GM12878 (cell line): ENCODE data around the gene UNC45B. TPM values are rescaled to one million over a fixed set of nuclear protein-coding genes. Genes with fewer than 3 reads are reported as not detected.
"Not testable (repeated sequence)": the region's sequence is repeated elsewhere in the genome, so short reads cannot be mapped to it uniquely, and the experiment has no call there.

ENCODE experiments used
- ATAC-seq: fragments of 200-7000 bp; cut with Tn5 transposase; 3 replicates; pipeline ENCODE4 v1.9.1; 2020; ENCODE audit warnings: mild to moderate bottlenecking, moderate library complexity
- BruUV-seq: library from RNA; stranded (reverse); fragments of 400-500 nt; replicated peaks from 2 replicates; lab custom pipeline; 2021; lab: Mats Ljungman, UMichigan
- CTCF ChIA-PET: fragments of 300-600 bp; sonication (Branson Sonifier 250); formaldehyde crosslinking; extraction: SDS; loops from one replicate; lab custom pipeline; 2021; ENCODE audit warnings: inconsistent platforms; lab: Yijun Ruan, JAX
- POLR2A ChIA-PET: fragments of 350-600 bp; formaldehyde crosslinking; extraction: SDS; loops from one replicate; lab custom pipeline; 2021; ENCODE audit warnings: inconsistent platforms; lab: Charles Lee
- RAD21 ChIA-PET: fragments of 300-600 bp; sonication (Branson Sonifier 250); formaldehyde crosslinking; loops from one replicate; lab custom pipeline; 2023; ENCODE audit warnings: antibody characterized with exemption; ENCODE audit not compliant: unreplicated experiment; lab: Charles Lee
- SMC1A ChIA-PET: fragments of 300-600 bp; sonication (Branson Sonifier 250); formaldehyde crosslinking; loops from one replicate; lab custom pipeline; 2023; ENCODE audit not compliant: unreplicated experiment, uncharacterized antibody; lab: Charles Lee
- DNase-seq: peaks from one replicate; pipeline ENCODE4 v3.0.0-alpha.2; 2011; ENCODE audit warnings: low read depth, low spot score
- FAIRE-seq: peaks from 3 replicates; lab custom pipeline; 2011; peaks lifted over from hg19 to GRCh38; lab: Jason Lieb, UNC
- H2AFZ ChIP-seq: 2 replicates; pipeline ENCODE4 v1.6.0; 2011; ENCODE audit warnings: low read depth, low read length, control low read depth; ENCODE audit not compliant: control insufficient read depth
- H3K27ac ChIP-seq: 2 replicates; pipeline ENCODE4 v1.5.1; 2011; ENCODE audit warnings: control low read depth; ENCODE audit not compliant: control insufficient read depth, insufficient read depth
- H3K27me3 ChIP-seq, 2 experiments: replicated peaks in 1 of 2; 2 replicates each; pipeline versions ENCODE4 v1.6.0 to v1.6.1; 2011; ENCODE audit warnings: low read length in 1 of 2; ENCODE audit not compliant: control insufficient read depth in 2 of 2, insufficient read depth in 2 of 2
- H3K36me3 ChIP-seq, 2 experiments: 2 replicates each; pipeline ENCODE4 v1.5.1; 2011; ENCODE audit warnings: low read length in 1 of 2; ENCODE audit not compliant: control insufficient read depth in 2 of 2, insufficient read depth in 2 of 2
- H3K4me1 ChIP-seq: 2 replicates; pipeline ENCODE4 v1.6.1; 2011; ENCODE audit warnings: mild to moderate bottlenecking, low read length, moderate library complexity, mixed read lengths; ENCODE audit not compliant: control insufficient read depth, insufficient read depth
- H3K4me2 ChIP-seq: 2 replicates; pipeline ENCODE4 v1.6.0; 2011; ENCODE audit warnings: control low read depth; ENCODE audit not compliant: control insufficient read depth, insufficient read depth
- H3K4me3 ChIP-seq: fragments of 200-600 bp; sonication (generic); 2 replicates; pipeline ENCODE4 v1.5.1; 2016
- H3K79me2 ChIP-seq: 2 replicates; pipeline ENCODE4 v1.6.0; 2011; ENCODE audit warnings: low read length; ENCODE audit not compliant: control insufficient read depth, insufficient read depth
- H3K9ac ChIP-seq: 2 replicates; pipeline ENCODE4 v1.8.0; 2011; ENCODE audit warnings: low read length, control low read depth, mixed read lengths; ENCODE audit not compliant: control insufficient read depth, insufficient read depth
- H3K9me3 ChIP-seq: replicated peaks from 3 replicates; pipeline ENCODE4 v1.5.1; 2011; ENCODE audit warnings: mild to moderate bottlenecking, low read length; ENCODE audit not compliant: control insufficient read depth, insufficient read depth
- H4K20me1 ChIP-seq: 2 replicates; pipeline ENCODE4 v1.6.0; 2011; ENCODE audit not compliant: control insufficient read depth, insufficient read depth
- CREB1 ChIP-seq: IDR thresholded peaks from 2 replicates; pipeline ENCODE4 v1.6.1; 2012; ENCODE audit warnings: low read depth, mild to moderate bottlenecking, inconsistent platforms
- EED ChIP-seq: sonication (generic); IDR thresholded peaks from 2 replicates; pipeline ENCODE4 v1.6.1; 2016; ENCODE audit warnings: antibody characterized with exemption, low read depth
- ESRRA ChIP-seq: IDR thresholded peaks from 2 replicates; pipeline ENCODE4 v1.6.1; 2012; ENCODE audit warnings: mild to moderate bottlenecking, low read length, improper control_type of control experiment
- LARP7 ChIP-seq: fragments of 450-650 bp; IDR thresholded peaks from 2 replicates; pipeline ENCODE4 v1.6.1; 2017; ENCODE audit warnings: mild to moderate bottlenecking
- MYB ChIP-seq: fragments of 150-350 bp; IDR thresholded peaks from 2 replicates; pipeline ENCODE4 v1.6.1; 2014; ENCODE audit warnings: mild to moderate bottlenecking, low read depth, low read length, borderline replicate concordance
- NFYB ChIP-seq: IDR thresholded peaks from 2 replicates; pipeline ENCODE4 v1.6.1; 2011; ENCODE audit warnings: low read depth, mild to moderate bottlenecking, low read length, improper control_type of control experiment, moderate library complexity; ENCODE audit not compliant: insufficient read depth
- RUNX3 ChIP-seq: IDR thresholded peaks from 2 replicates; pipeline ENCODE4 v1.6.1; 2012; ENCODE audit warnings: low read length, inconsistent platforms
- YY1 ChIP-seq: IDR thresholded peaks from 2 replicates; pipeline ENCODE4 v1.6.1; 2011; ENCODE audit warnings: low read depth, mild to moderate bottlenecking, low read length
- ZZZ3 ChIP-seq: IDR thresholded peaks from 2 replicates; pipeline ENCODE4 v1.6.1; 2011; ENCODE audit warnings: low read depth; ENCODE audit not compliant: control insufficient read depth, insufficient read length
- WGBS: methylation state at CpG from one replicate; pipeline ENCODE4 v1.1.6; 2016; ENCODE audit warnings: low lambda C conversion rate; ENCODE audit not compliant: insufficient replicate concordance, insufficient coverage; ENCODE audit errors: missing lambda C conversion rate; 5-methylcytosine and 5-hydroxymethylcytosine counted together
- in situ Hi-C: fragments of 300-500 bp; cut with MboI; formaldehyde crosslinking; loops from 9 replicates; pipeline ENCODE4 v1.14.3; 2018; ENCODE audit warnings: mixed read lengths
- intact Hi-C: fragments of 100-400 bp; cut with micrococcal nuclease; formaldehyde crosslinking; loops from one replicate; pipeline ENCODE4 v1.14.2; 2022; ENCODE audit not compliant: unreplicated experiment
- polyA plus RNA-seq, 11 experiments: library from polyadenylated mRNA; depleted of rRNA in 4 of 11; unstranded in 6 of 11; stranded (reverse) in 5 of 11; fragments of >200 nt; fragmentation: Nextera tagmentation in 4 of 11; fragmentation: Illumina TruSeq in 1 of 11; extraction: Ambion mirVana in 4 of 11; extraction: Trizol in 1 of 11; gene quantifications; 1 replicate in 1 of 11; 2 replicates in 10 of 11; pipeline versions ENCODE4 v1.2.1 to v1.2.3, GENCODE V29; 2011 to 2016; ENCODE audit warnings: inconsistent platforms in 2 of 11, missing spikeins in 2 of 11, low read depth in 1 of 11
- total RNA-seq, 4 experiments: library from RNA; depleted of rRNA in 3 of 4; stranded (reverse); fragments of >200 nt in 3 of 4; fragmentation: Illumina TruSeq in 1 of 4; extraction: Trizol in 1 of 4; gene quantifications; 2 replicates each; pipeline versions ENCODE4 v1.2.1 to v1.2.3, GENCODE V29; 2013 to 2021

Gene UNC45B
- total and polyA plus RNA-seq, 10 of the 15 experiments (the other 5 are each of a cell fraction or from before 2014, with no cell fraction given), result 0.03 TPM; not detected in 9

- no peaks in the 10 kb centered on the region for H3K79me2 ChIP-seq
- DNase-seq (no peak), FAIRE-seq (no peak), ATAC-seq (no peak)
- TF ChIP-seq EED (no peak), CREB1 (no peak)
- WGBS, result 64% methylated on average over 2 of the region's 2 CpGs
- no peak overlapping the region for H2AFZ ChIP-seq
- BruUV-seq, result no TSS peak
- H3K4me1 ChIP-seq, result no peaks in the 10 kb centered on the region
- H3K9ac ChIP-seq, result no peak overlapping the region
- ChIA-PET POLR2A (no interaction called here), SMC1A (interaction anchor here (0.6 to 1.5 kb wide), 2 partner anchors 11 to 370 kb away, joined by 3 to 4 read pairs; no protein-coding TSS in a partner anchor), RAD21 (no interaction called here), CTCF (no interaction called here)
- no peaks in the 10 kb centered on the region for H4K20me1 ChIP-seq
- H3K36me3 ChIP-seq, result no peaks in the 10 kb centered on the region
- in situ Hi-C loops (no loop called here), intact Hi-C loops (no loop called here)
- no peak overlapping the region for H3K4me2 ChIP-seq
- no peaks in the 10 kb centered on the region for H3K27me3 ChIP-seq
- H3K27ac ChIP-seq, result no peak overlapping the region
- no peaks in the 10 kb centered on the region for H3K9me3 ChIP-seq
- H3K4me3 ChIP-seq, result no peak overlapping the region
Measured at GRCh38 chr17:35227546-35227945, 79.9 kb downstream of the UNC45B start.

- BruUV-seq, result no TSS peak
- no peak overlapping the region for H3K4me3 ChIP-seq
Measured at GRCh38 chr17:35229638-35230037, 82.0 kb downstream of the UNC45B start.

DNA sequence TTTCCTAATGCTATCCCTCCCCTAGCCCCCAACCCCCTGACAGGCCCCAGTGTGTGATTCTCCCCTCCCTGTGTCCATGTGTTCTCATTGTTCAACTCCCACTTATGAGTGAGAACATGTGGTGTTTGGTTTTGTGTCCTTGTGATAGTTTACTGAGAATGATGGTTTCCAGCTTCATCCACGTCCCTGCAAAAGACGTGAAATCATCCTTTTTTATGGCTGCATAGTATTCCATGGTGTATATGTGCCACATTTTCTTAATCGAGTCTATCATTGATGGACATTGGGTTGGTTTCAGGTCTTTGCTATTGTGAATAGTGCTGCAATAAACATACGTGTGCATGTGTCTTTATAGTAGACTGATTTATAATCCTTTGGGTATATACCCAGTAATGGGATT lies 86.7 kb downstream of the UNC45B start:
- H2AFZ ChIP-seq, H3K9ac ChIP-seq, H3K27ac ChIP-seq, H3K4me3 ChIP-seq, SMC1A ChIA-PET, FAIRE-seq, H4K20me1 ChIP-seq, POLR2A ChIA-PET, RAD21 ChIA-PET, intact Hi-C loops, H3K36me3 ChIP-seq, ATAC-seq, H3K27me3 ChIP-seq, H3K4me2 ChIP-seq, H3K9me3 ChIP-seq, in situ Hi-C loops, DNase-seq, H3K4me1 ChIP-seq, H3K79me2 ChIP-seq, BruUV-seq: not testable (repeated sequence)
- CTCF ChIA-PET, result interaction anchor here (1.0 kb wide), 1 partner anchor 9 kb away, joined by 3 read pairs; the partner anchor contains the start of gene SLFN5
- 52% methylated on average over 4 of the region's 4 CpGs for WGBS

More at GRCh38 chr17:35229638-35230037, 82.0 kb downstream of the UNC45B start:
- Histone ChIP-seq H4K20me1 (no peaks in the 10 kb centered on the region), H2AFZ (no peak overlapping the region)
- TF ChIP-seq MYB (no peak), LARP7 (no peak), NFYB (no peak), YY1 (no peak), RUNX3 (no peak), ESRRA (no peak), ZZZ3 (no peak)
- TF ChIP-seq, all 136 proteins: peak for 0
- Histone ChIP-seq H3K36me3 (no peaks in the 10 kb centered on the region), H3K4me1 (no peaks in the 10 kb centered on the region), H3K4me2 (no peak overlapping the region), H3K27me3 (no peaks in the 10 kb centered on the region), H3K79me2 (no peaks in the 10 kb centered on the region), H3K9me3 (no peaks in the 10 kb centered on the region), H3K9ac (no peak overlapping the region), H3K27ac (no peak overlapping the region)
- FAIRE-seq (no peak), ATAC-seq (no peak), DNase-seq (no peak)
- intact Hi-C loops, result no loop called here
- SMC1A ChIA-PET, result no interaction called here
- RAD21 ChIA-PET, result no interaction called here
- 0% methylated on average over 1 of the region's 1 CpG for WGBS
- CTCF ChIA-PET, result no interaction called here
- in situ Hi-C loops, result no loop called here
- POLR2A ChIA-PET, result no interaction called here
